ENCODE data around the gene DCST2.

Gene DCST2

DNA sequence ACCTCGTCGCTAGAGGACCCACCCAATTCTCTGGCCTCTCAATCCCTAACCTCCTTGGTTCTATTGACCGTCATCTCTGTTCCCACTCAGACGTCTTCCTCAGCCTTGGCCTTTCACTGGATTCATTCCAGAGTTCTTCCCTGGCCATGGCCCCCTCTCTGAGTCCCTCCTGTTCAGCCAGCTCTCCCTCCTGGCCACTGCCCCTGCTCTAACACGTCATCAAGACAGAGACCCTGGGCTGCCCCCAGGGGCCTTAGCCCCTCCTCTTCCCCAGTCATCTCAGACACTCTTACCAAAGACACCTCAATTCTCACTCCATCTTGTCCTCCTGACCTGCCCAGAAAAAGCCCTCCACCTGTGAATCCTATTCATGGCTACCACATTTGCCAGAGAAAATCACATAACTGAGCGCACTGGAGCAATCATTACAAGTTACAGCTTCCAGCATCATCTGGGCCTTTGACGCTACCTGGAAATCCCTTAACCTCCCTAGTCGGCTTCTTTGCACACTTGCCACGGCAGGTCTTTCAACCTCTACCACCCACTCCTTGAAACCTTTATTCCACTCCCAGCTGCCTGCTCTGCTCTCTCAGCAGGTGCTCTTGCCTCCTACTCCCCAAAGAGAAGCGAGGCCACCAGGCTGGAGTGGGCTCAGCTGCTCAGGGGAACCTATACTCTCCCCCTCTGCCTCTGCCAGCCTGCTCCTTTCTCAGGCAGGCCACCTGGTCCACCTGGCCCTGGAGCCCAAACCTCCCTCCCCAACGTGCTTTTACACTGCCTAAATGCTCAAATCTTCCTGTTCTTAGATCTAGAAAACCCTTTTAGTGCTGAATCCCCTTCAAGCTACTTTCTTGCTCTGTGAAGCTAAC lies 14.0 kb downstream of the DCST2 start:
- no peak overlapping the region for H3K4me3 ChIP-seq (ENCODE audit: low read depth, low read length)
- in situ Hi-C loops (cut with HindIII; ENCODE audit: low sequenced_read_pairs), result loop anchor here (5.0 kb wide), 1 partner anchor 147 kb away; the partner anchor contains the start of gene KCNN3
- TF ChIP-seq, protein P1, sequence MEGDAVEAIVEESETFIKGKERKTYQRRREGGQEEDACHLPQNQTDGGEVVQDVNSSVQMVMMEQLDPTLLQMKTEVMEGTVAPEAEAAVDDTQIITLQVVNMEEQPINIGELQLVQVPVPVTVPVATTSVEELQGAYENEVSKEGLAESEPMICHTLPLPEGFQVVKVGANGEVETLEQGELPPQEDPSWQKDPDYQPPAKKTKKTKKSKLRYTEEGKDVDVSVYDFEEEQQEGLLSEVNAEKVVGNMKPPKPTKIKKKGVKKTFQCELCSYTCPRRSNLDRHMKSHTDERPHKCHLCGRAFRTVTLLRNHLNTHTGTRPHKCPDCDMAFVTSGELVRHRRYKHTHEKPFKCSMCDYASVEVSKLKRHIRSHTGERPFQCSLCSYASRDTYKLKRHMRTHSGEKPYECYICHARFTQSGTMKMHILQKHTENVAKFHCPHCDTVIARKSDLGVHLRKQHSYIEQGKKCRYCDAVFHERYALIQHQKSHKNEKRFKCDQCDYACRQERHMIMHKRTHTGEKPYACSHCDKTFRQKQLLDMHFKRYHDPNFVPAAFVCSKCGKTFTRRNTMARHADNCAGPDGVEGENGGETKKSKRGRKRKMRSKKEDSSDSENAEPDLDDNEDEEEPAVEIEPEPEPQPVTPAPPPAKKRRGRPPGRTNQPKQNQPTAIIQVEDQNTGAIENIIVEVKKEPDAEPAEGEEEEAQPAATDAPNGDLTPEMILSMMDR (IDR thresholded peaks at IDR 0.05; ENCODE audit: low read depth, low read length, missing control alignments), result no peak
- no peak for DNase-seq (ENCODE audit: low read depth)

DNA sequence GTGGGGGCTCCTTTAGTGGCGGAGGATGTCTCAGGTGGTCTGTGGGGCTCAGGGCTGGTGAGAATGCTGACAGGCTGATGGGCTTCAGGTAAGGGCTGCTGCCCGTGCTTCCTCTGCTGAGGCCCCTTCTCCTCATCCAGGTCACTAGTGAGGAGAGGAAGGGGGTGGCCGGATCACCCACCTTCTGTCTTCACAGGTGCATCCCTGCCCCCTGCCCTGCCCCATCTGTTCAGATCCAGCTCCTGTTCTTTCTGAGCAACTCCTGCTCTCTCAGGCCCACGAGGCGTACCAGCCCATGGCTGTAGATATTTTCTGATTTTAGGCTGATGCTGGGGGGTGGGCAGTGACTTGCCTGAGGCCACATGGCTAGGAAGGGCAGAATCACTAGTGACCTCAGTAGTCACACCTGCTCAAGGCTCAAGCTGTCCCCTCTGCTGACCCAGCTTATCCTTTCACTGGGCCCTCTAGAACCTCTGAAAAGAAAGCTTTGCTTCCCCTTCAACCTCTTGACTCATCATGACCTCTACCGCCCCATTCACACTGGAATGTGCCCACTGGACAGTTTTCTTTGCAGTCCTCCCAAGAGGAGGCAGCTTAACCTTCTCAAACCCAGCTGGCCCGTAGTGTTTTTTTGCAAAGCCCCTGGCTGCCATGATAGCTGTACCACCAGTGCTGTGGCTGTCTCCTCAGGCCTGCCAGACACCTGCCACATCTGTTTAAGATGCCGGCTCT lies 14.8 kb downstream of the DCST2 start:
- in situ Hi-C loops (cut with HindIII; ENCODE audit: low sequenced_read_pairs), result loop anchor here (5.0 kb wide), 1 partner anchor 146 kb away; the partner anchor contains the start of gene KCNN3
- TF ChIP-seq, protein P1 (IDR thresholded peaks at IDR 0.05; ENCODE audit: low read depth, low read length, missing control alignments), result no peak
- H3K4me3 ChIP-seq (ENCODE audit: low read depth, low read length), result no peak overlapping the region
- DNase-seq (ENCODE audit: low read depth), result no peak

DNA sequence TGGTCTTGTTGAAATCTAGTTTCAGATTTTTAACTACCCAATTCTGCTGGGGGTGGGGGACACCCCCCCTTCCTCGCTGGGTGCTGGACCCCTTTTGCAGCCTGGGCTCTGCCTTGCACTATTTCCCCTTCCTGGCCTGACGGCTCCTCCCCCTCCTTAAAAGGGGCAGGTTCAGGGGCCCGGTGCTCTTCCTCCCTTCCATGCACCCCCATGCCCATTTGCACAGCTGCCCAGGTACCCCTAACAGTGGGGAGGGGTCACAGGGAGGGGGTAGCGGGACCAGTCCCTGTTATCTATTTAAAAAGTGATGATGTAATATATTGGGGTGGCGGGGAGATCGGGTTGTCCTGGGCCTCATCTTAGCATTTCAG lies 15.7 kb downstream of the DCST2 start:
- DNase-seq (ENCODE audit: low read depth), result no peak
- peak overlapping the region; percentile 36 for H3K4me3 ChIP-seq (ENCODE audit: low read depth, low read length)
- in situ Hi-C loops (cut with HindIII; ENCODE audit: low sequenced_read_pairs), result loop anchor here (5.0 kb wide), 1 partner anchor 146 kb away; the partner anchor contains the start of gene KCNN3
- TF ChIP-seq, protein P1 (IDR thresholded peaks at IDR 0.05; ENCODE audit: low read depth, low read length, missing control alignments), result no peak

DNA sequence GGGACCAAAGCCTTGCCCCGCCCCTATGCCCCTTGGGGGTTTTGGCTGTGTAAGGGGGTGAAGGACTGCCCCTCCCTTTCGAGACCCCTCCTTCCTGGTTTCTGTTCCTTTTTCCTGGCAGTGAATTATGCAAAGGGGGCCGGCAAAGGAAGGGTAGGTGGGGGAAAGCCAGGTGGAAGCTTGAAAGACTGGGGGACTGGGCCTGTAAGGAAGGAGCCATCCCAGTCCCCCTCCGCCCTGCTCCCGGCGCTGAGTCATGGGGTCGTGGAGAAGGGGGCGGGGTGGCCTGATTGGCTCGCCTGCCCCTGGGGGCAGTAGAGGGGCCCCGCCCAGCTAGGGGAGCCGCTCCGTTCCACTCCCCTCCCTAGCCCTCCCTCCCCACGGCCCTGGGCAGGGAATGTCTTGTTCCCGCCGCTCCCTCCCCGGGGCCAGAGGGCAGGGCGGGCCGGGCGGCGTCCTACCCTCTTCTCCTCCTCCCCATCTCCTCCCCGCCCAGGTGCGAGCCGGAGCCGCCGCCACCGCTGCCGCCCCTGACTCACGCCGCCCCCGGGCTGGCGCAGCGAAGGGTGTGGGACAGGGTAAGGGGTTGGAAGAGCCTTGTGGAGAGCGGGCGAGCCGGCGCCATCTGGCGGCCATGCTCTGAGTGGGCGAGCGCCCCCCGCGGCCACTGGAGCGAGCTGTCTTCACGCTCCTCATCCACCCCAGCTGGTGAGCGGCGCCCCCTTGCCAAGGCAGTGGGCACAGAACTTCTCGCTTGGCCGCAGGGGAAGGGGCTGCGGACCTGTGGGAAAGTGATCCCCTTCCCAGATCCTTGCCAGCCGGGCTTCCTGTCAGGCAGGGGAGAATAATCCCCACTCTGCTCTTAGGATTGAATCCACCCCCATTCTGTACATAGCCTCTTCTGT lies 16.3 kb downstream of the DCST2 start:
- peak overlapping the region; percentile 36 for H3K4me3 ChIP-seq (ENCODE audit: low read depth, low read length)
- TF ChIP-seq, protein P1 (IDR thresholded peaks at IDR 0.05; ENCODE audit: low read depth, low read length, missing control alignments), result peak; percentile 99
- in situ Hi-C loops (cut with HindIII; ENCODE audit: low sequenced_read_pairs), result loop anchor here (5.0 kb wide), 1 partner anchor 145 kb away; the partner anchor contains the start of gene KCNN3
- peak; percentile 72 for DNase-seq (ENCODE audit: low read depth)

DNA sequence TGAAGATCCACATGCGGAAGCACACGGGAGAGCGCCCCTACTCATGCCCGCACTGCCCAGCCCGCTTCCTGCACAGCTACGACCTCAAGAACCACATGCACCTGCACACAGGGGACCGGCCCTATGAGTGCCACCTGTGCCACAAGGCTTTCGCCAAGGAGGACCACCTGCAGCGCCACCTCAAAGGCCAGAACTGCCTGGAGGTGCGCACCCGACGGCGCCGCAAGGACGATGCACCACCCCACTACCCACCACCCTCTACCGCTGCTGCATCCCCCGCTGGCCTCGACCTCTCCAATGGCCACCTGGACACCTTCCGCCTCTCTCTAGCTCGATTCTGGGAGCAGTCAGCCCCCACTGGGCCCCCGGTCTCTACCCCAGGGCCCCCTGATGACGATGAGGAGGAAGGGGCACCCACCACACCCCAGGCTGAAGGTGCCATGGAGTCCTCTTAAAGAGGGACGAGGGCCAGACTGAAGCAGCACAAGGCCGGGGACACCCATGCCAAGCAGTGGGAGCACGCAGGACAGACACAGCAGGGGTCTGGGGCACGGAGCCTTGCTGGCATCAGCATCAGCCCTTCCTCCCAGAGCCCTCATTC lies 17.2 kb downstream of the DCST2 start:
- no peak for DNase-seq (ENCODE audit: low read depth)
- TF ChIP-seq, protein P1 (IDR thresholded peaks at IDR 0.05; ENCODE audit: low read depth, low read length, missing control alignments), result no peak
- no peak overlapping the region for H3K4me3 ChIP-seq (ENCODE audit: low read depth, low read length)
- in situ Hi-C loops (cut with HindIII; ENCODE audit: low sequenced_read_pairs), result loop anchor here (5.0 kb wide), 1 partner anchor 144 kb away; the partner anchor contains the start of gene KCNN3
